SU-DHL-6 (cell line): Measurements from ENCODE around the gene EGR1.

Source experiments
- H2AFZ ChIP-seq: fragments of 200-600 bp; sonication (generic); 2 replicates; pipeline ENCODE4 v1.6.1; 2014; ENCODE audit warnings: low read depth, mild to moderate bottlenecking, moderate library complexity, mixed read lengths, antibody characterized with exemption, low read length; ENCODE audit not compliant: severe bottlenecking
- H3F3A ChIP-seq: fragments of 200-600 bp; shearing (Covaris generic); 2 replicates; pipeline ENCODE4 v1.6.0; 2016; ENCODE audit warnings: antibody characterized with exemption, mild to moderate bottlenecking; ENCODE audit not compliant: insufficient read depth
- H3K27ac ChIP-seq: fragments of 200-600 bp; sonication (generic); 2 replicates; pipeline ENCODE4 v1.5.1; 2016; ENCODE audit warnings: low read depth, mild to moderate bottlenecking, low read length, moderate library complexity, mixed read lengths
- H3K27me3 ChIP-seq: fragments of 200-600 bp; sonication (generic), shearing (Covaris generic); 2 replicates; pipeline ENCODE4 v1.6.0; 2014; ENCODE audit warnings: mild to moderate bottlenecking, low read length
- H3K36me3 ChIP-seq: fragments of 200-600 bp; sonication (generic); 2 replicates; pipeline ENCODE4 v1.6.1; 2014; ENCODE audit warnings: mild to moderate bottlenecking, low read length, mixed read lengths
- H3K4me2 ChIP-seq: fragments of 300-600, 200-600 bp; shearing (Covaris generic), sonication (generic); 2 replicates; pipeline ENCODE4 v1.6.0; 2014; ENCODE audit warnings: low read length, low read depth, mild to moderate bottlenecking; ENCODE audit not compliant: poor library complexity, severe bottlenecking
- H3K4me3 ChIP-seq: fragments of 200-600 bp; sonication (generic); 2 replicates; pipeline ENCODE4 v1.5.1; 2014; ENCODE audit warnings: antibody characterized with exemption, low read length, mild to moderate bottlenecking, mixed read lengths; ENCODE audit not compliant: insufficient read depth, poor library complexity, severe bottlenecking
- H3K79me2 ChIP-seq: fragments of 200-600 bp; sonication (generic); 2 replicates; pipeline ENCODE4 v1.6.1; 2014; ENCODE audit warnings: mild to moderate bottlenecking, low read length, moderate library complexity; ENCODE audit not compliant: insufficient read depth
- H3K9ac ChIP-seq: fragments of 200-600 bp; sonication (generic); 2 replicates; pipeline ENCODE4 v1.7.0; 2014; ENCODE audit warnings: mild to moderate bottlenecking, low read length
- H3K9me2 ChIP-seq: fragments of 200-600 bp; sonication (generic); replicated peaks from 2 replicates; pipeline ENCODE4 v1.6.1; 2014; ENCODE audit warnings: low read length; ENCODE audit not compliant: insufficient read depth
- H3K9me3 ChIP-seq: fragments of 200-600 bp; sonication (generic); 2 replicates; pipeline ENCODE4 v1.6.1; 2014; ENCODE audit warnings: low read length, mixed read lengths; ENCODE audit not compliant: insufficient read depth
- H4K20me1 ChIP-seq: fragments of 200-600 bp; sonication (generic); 2 replicates; pipeline ENCODE4 v1.6.1; 2014; ENCODE audit warnings: low read depth, mild to moderate bottlenecking, antibody characterized with exemption, low read length, moderate library complexity, mixed read lengths
- EZH2phosphoT487 ChIP-seq: fragments of 200-600 bp; sonication (generic), shearing (Covaris generic); conservative IDR thresholded peaks from 2 replicates; pipeline ENCODE4 v1.6.1; 2018; ENCODE audit warnings: mild to moderate bottlenecking, antibody characterized with exemption, low read length, moderate library complexity, mixed read lengths
- TF ChIP-seq, protein P1 (sequence below): fragments of 200-600 bp; sonication (generic); IDR thresholded peaks from one replicate; pipeline ENCODE4 v1.5.1; 2017; ENCODE audit warnings: antibody characterized with exemption, mild to moderate bottlenecking, low read length, moderate library complexity; ENCODE audit not compliant: insufficient read depth, poor library complexity, severe bottlenecking

The EGR1 gene

DNA sequence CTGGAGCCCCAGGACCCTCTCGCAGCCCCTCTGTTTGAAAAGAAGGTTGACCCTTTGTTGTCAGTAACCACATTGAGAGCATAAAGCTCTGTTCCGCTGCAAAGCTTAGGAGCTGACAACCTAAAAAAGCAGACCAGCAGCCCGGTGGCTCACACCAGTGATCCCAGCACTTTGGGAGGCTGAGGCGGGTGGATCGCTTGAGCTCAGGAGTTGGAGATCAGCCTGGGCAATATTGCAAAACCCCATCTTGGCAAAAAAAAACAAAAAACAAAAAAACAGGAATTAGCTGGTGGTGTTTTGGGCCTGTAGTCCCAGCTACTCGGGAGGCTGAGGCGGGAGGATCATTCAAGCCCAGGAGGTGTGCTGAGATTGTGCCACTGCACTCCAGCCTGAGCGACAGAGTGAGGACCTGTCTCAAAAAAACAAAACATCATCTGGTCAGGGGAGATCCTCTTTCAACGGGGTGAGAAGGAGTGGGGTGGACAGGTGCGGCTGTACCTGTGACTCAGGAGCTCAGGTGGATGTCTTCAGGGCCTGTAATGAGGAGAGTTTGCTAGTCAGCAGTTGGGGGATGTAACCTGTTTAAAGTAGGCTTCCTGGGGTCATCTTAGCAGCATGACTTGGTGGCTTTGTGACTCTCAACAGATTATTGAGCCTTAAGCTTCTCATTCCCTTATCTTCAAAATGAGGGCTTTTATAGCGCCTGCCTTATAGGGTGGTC lies 27.1 kb upstream of the EGR1 start:
- Histone ChIP-seq H2AFZ (no peak overlapping the region), H3K27me3 (no peaks in the 10 kb centered on the region), H3K9me2 (no peaks in the 10 kb centered on the region), H3K9me3 (no peaks in the 10 kb centered on the region), H3K4me2 (peak overlapping the region; percentile 66), H3K9ac (peak overlapping the region; percentile 43; the same call in 1 of the 2 replicates), H3K27ac (no peak overlapping the region), H3K79me2 (no peaks in the 10 kb centered on the region), H3K36me3 (peaks cover 16% of the 10 kb centered on the region), H4K20me1 (no peaks in the 10 kb centered on the region), H3F3A (no peaks in the 10 kb centered on the region; the same call in 1 of the 2 replicates), H3K4me3 (peak overlapping the region; percentile 48)
- no peak for TF ChIP-seq EZH2phosphoT487
- TF ChIP-seq, protein P1, sequence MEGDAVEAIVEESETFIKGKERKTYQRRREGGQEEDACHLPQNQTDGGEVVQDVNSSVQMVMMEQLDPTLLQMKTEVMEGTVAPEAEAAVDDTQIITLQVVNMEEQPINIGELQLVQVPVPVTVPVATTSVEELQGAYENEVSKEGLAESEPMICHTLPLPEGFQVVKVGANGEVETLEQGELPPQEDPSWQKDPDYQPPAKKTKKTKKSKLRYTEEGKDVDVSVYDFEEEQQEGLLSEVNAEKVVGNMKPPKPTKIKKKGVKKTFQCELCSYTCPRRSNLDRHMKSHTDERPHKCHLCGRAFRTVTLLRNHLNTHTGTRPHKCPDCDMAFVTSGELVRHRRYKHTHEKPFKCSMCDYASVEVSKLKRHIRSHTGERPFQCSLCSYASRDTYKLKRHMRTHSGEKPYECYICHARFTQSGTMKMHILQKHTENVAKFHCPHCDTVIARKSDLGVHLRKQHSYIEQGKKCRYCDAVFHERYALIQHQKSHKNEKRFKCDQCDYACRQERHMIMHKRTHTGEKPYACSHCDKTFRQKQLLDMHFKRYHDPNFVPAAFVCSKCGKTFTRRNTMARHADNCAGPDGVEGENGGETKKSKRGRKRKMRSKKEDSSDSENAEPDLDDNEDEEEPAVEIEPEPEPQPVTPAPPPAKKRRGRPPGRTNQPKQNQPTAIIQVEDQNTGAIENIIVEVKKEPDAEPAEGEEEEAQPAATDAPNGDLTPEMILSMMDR, result no peak

DNA sequence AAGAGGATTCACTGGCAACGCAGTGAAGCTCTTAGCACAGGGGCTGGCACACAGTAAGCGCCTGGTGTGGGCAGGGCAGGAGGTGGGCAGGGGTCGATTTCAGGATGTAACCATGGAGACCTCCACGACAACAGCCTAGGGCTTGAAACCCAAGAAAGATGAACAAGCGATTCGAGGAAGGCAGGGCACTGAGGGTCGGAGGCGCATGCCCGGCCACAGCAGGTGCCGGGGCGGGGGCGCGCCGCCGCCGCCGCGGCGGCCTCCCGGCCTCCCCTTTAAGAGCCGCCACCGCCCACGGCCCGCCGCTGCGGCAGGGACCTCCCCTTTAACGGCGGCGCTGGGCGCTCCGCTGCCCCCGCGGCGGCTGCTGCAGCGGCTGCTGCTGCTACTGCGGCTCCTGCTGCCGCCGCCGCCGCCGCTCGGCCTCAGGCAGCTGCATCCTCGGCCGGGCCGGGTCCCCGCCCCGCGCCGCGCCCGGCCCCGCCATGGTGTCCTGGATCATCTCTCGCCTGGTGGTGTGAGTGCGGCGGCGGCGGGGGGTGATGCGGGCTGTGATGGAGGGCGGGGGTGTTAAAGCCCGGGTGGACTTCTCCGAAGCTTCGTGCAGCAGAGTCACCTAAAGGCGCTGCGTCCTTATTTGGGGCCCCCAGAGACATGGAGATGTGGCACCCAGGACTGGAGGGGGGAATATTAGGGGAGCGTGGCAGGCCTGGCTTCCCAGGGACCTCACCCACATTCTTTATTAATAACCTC lies 26.4 kb upstream of the EGR1 start, which contains the start of gene REEP2:
Gene REEP2, plus strand, starts transcription at position 334 of the 753 bp plus-strand sequence. Its CDS starts 152 bp downstream, at position 486.
- no peaks in the 10 kb centered on the region for H3K9me3 ChIP-seq
- no peaks in the 10 kb centered on the region for H3K79me2 ChIP-seq
- H3F3A ChIP-seq, result no peaks in the 10 kb centered on the region; the same call in 1 of the 2 replicates
- H4K20me1 ChIP-seq, result no peaks in the 10 kb centered on the region
- H3K4me3 ChIP-seq, result peak within 1 kb of the TSS; percentile 48
- H3K27me3 ChIP-seq, result no peaks in the 10 kb centered on the region
- H3K27ac ChIP-seq, result no peak within 1 kb of the TSS
- no peak for TF ChIP-seq EZH2phosphoT487
- TF ChIP-seq, protein P1, result no peak
- H3K9ac ChIP-seq, result peak within 1 kb of the TSS; percentile 43; the same call in 1 of the 2 replicates
- peak within 1 kb of the TSS; percentile 64 for H2AFZ ChIP-seq
- H3K36me3 ChIP-seq, result peaks cover 16% of the 10 kb centered on the region
- peak within 1 kb of the TSS; percentile 66 for H3K4me2 ChIP-seq
- H3K9me2 ChIP-seq, result no peaks in the 10 kb centered on the region

DNA sequence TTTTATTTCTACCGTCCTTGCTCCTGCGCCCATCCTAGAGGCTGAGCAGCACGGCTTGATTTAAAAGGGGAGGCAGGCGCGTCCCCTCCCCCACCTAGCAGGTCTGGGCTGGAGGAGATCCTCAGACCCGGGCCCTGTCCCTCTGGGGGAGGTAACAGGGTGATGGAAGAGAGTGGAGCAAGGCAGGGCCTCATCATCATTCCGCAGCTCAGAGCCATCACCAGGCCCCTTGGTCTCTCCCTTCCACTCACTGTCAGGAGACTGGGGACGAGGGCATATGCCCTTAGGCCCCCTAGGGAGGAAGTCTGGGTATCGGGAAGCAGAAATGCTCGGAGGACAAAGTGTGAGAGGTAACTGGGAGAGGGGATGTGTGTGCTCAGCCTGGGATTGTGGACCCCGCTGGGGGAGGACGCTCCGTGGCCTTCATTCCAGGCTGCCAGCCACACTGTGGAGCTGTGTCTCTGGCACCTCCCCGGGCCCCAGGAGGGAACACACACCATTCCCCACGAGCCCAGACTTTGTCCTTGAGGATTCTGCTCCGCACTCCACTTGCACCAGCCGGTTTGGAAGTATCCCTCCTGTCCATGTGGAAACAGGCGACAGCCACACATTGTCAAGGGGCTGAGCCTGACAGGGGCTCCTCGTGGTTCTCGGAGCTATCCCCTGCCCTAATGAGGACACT lies 25.7 kb upstream of the EGR1 start:
- no peaks in the 10 kb centered on the region for H3K27me3 ChIP-seq
- no peak for TF ChIP-seq EZH2phosphoT487
- TF ChIP-seq, protein P1, result no peak
- H4K20me1 ChIP-seq, result no peaks in the 10 kb centered on the region
- H3K9me2 ChIP-seq, result no peaks in the 10 kb centered on the region
- no peaks in the 10 kb centered on the region for H3K79me2 ChIP-seq
- H3K9me3 ChIP-seq, result no peaks in the 10 kb centered on the region
- H3K4me2 ChIP-seq, result peak overlapping the region; percentile 66
- H2AFZ ChIP-seq, result peak overlapping the region; percentile 64
- H3K4me3 ChIP-seq, result peak overlapping the region; percentile 48
- H3F3A ChIP-seq, result no peaks in the 10 kb centered on the region; the same call in 1 of the 2 replicates
- no peak overlapping the region for H3K27ac ChIP-seq
- peaks cover 13% of the 10 kb centered on the region for H3K36me3 ChIP-seq
- peak overlapping the region; percentile 43; the same call in 1 of the 2 replicates for H3K9ac ChIP-seq
